ENCODE measurements around the gene SGCD.
A peak's percentile ranks its signal among the peaks of the same experiment; 100 is the strongest.

The SGCD gene

GRCh38 chr5:156459812-156460385 lies 132.9 kb downstream of the SGCD start:
- DNase-seq (ENCODE audit: low spot score): no peak

DNA sequence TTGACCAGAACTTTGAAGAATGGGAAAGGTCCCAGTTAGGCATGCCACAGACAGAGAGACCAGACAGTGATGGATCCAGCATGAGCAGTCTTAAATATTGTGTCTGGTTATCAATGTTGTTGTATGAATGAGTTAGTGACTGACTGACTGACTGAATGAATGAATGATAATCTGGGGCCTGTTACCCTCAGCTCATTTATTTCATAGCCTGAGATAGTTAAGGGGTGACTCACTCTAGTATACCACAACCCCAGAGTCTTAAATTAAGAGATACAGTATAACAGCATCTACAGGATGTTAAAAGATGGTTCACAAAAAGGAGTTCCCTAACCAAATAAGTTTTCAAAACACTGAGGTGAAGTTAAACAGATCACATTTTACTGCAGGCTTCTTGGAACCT lies 133.5 kb downstream of the SGCD start:
- no peak for DNase-seq (ENCODE audit: low spot score)

- DNase-seq (ENCODE audit: low spot score): no peak
Observed at GRCh38 chr5:156466871-156467270, 139.9 kb downstream of the SGCD start.

DNA sequence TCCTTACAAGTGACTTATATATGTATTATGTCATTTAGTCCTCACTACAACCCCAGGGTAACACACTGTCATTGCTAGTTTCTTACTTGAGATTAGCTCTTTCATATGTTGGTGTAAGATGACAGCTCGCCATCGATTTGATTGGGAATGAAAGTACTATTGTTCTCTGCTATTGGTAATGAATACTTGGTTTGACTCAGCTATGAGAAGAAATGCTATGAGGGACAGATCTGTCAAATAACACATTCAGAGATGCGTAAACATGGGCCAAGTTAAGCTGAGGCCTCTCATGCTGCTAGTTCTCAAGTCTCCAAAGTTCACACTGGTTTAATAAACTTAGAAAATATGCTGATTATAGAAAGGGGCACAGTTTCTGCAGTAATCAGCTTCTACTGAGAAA lies 142.7 kb downstream of the SGCD start:
- DNase-seq (ENCODE audit: low spot score): peak; percentile 61

GRCh38 chr5:156471893-156472292 lies 144.9 kb downstream of the SGCD start:
- no peak for DNase-seq (ENCODE audit: low spot score)

- peak; percentile 53 for DNase-seq (ENCODE audit: low spot score)
Observed at GRCh38 chr5:156473269-156473908, 146.4 kb downstream of the SGCD start.

DNA sequence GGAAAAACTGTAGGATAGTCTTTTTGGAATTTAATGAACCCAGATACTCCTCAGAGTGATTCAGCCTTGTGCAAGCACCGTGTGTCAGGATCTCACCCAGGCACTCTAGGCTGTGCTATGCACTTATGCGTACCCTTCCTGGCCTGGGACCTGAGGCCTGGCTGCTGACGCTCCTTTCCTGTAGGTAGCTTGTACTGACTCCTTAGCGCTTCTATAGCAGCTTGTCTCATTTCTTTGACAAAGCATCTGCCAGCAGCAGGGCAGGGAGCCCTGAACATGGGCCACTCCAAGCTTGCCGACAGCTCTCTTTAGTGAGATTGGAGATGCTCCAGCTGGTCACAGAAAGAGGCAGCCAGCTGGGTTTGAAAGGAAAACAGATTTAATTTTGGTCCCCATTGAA lies 147.3 kb downstream of the SGCD start:
- DNase-seq (ENCODE audit: low spot score): peak; percentile 87

DNA sequence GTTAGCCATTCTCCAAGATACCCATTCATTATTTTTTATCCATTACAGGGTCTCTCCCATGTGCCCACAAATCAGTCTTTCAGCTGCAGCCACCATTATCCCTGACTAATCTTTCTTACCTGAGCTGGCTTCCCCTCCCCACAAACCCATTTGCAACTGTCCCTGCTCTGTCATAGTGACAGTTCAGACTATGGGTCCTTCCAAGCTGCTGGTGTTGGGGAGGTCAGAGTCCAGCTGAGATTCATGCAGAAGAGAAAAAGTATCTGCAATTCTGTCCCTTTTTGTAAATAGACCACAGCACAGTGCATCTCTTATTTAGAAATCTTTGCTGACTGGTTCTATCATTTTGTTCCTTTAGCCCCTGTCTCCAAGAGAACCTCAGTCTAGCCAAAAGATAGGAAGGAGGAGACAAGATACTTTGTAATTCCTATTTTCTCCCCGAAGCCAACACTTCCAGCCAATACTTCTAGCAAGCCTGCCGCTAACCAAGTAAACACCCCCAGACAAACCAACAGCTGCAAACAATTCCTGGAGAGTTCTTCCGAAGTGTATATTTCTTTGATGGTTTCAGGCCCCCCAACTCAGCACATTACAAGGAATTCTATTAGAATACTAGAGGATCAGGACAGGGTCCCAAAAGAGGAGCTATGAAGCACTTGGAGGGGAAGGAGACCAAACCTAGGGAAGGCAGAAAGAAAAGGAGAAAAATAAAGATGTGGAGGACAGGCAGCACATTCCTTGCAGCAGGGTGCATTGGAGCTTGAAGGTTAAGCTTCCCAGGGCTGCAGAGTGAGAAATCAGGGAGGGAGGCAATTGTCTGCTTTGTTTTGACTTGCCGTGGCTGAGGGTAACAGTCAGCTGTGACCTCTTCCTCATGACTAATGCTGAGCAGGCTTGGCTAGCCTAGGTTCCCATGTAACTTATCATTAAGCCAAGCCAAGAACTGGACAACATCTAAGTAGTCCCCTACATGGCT lies 148.5 kb downstream of the SGCD start:
- DNase-seq (ENCODE audit: low spot score): peak; percentile 70

- peak; percentile 23 for DNase-seq (ENCODE audit: low spot score)
Observed at GRCh38 chr5:156476158-156476551, 149.2 kb downstream of the SGCD start.

DNA sequence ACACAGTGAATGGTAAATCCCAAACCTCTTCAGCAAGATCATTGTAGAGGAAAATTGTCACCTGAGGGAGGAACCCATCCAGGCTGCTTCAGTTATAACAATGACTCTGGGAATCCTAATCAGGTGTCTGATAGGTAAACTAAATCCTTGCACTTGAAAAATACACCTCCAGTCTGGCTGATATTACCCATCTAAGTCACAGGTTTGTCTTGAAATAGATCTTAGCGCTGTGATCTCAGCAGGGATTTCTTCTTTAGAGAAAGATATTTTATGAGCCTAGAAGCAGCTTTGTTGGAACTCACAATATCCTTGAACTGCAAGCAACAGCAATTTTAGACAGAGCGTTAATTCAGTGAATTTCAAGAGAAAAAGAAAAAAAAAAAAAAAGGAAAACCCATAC lies 149.7 kb downstream of the SGCD start:
- DNase-seq (ENCODE audit: low spot score): no peak

DNA sequence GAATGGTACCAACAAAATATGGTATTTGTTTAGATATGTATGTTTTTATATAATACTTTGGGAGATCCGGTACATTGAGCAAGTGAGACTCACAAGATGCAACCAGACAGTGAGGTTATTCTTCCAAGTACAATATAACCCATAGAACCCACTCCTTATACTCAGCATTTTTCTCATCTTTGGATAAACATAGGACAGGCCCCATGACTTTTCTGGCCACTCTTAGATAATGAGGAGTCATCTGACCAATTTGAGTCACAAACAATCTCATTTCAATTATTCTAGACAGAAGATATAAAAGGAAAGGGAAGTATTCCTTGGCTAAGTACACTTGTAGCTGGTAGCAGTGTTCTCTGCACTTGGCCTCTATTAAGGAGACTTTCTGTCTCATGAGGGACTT lies 150.2 kb downstream of the SGCD start:
- DNase-seq (ENCODE audit: low spot score): peak; percentile 58

- no peak for DNase-seq (ENCODE audit: low spot score)
Observed at GRCh38 chr5:156479849-156480248, 152.9 kb downstream of the SGCD start.

DNA sequence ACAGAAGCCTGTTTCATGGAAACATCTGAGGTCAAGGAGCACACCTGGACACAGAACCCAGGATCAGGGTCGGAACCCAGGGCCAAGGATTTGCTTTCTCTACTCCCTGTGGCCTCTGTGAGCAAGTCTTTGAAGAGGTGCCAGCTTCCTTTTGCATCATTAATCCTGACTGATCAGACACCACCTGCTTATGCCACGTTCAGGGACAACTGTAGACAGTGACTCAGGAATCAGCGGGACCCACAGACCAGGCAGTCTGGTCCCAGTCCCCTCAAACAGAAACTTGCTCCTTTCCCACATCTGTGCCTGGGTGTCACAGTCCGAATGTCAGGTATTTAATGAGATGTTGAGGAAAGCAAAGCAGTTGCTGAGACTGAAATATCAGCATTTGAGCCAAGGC lies 154.8 kb downstream of the SGCD start:
- no peak for DNase-seq (ENCODE audit: low spot score)

GRCh38 chr5:156482818-156483217 lies 155.9 kb downstream of the SGCD start:
- no peak for DNase-seq (ENCODE audit: low spot score)

- DNase-seq (ENCODE audit: low spot score): no peak
Observed at GRCh38 chr5:156486394-156487238, 159.7 kb downstream of the SGCD start.

GRCh38 chr5:156491766-156492165 lies 164.8 kb downstream of the SGCD start:
- DNase-seq (ENCODE audit: low spot score): no peak

DNA sequence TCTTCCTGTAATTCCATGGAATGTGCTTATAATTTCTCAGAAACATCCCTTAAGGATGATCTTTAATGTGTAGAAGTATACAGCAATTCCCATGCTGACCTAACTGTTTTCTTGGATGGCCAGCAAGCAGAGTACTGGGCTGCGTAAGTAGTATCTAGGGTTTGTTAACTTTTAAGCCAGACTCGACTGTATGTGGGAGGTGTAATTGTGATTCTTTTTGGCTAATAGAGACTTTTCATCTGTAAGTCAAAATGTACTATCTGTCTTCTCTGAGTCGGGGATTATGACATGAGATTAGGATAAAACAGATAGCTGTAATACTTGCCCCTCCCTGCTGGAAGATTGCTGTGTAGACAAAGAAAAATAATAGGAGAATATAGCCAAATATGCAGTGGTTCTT lies 169.3 kb downstream of the SGCD start:
- no peak for DNase-seq (ENCODE audit: low spot score)

GRCh38 chr5:156497804-156498208 lies 170.8 kb downstream of the SGCD start:
- peak; percentile 93 for DNase-seq (ENCODE audit: low spot score)

- no peak for DNase-seq (ENCODE audit: low spot score)
Observed at GRCh38 chr5:156498226-156498980, 171.4 kb downstream of the SGCD start.

GRCh38 chr5:156500755-156501154 lies 173.8 kb downstream of the SGCD start:
- DNase-seq (ENCODE audit: low spot score): no peak

DNA sequence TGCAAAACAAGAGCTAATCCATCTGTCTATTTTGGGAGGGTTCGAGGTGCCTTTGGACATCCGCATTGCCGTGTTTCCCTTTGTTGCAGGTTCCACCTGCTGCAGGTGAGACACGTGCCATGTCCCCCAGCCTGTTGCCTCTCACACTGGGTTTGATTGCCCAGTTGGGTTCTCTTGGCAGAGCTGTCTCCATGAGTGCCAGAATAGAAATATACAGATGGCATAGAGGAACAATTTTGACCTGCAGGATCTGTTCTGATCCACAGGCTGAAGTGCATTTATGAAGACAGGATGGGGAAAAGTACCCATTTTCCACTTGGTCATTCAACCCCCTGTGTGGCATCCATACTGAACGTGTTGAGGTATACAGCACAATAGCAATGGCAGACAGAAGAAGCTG lies 178.1 kb downstream of the SGCD start:
- DNase-seq (ENCODE audit: low spot score): no peak

Measured in pons (tissue), 1 donor.